Cardiac septum (tissue), 1 donor: ENCODE results near the gene SOX8. TPM values are rescaled to one million over a fixed set of nuclear protein-coding genes. Genes with fewer than 3 reads are reported as not detected.

Experiments
- DNase-seq: peaks from one replicate; pipeline ENCODE4 v3.0.0-alpha.2; 2020; ENCODE audit warnings: low spot score
- intact Hi-C: fragments of 100-400 bp; cut with DNase I; formaldehyde crosslinking; loops from one replicate; pipeline ENCODE4 v1.14.0; 2022
- total RNA-seq: library from RNA; stranded (reverse); fragmentation: NEBNext Ultra II Directional; extraction: Animal tissue kit (Norgen Biotek cat#: 25700); gene quantifications from one replicate; pipeline ENCODE4 v1.2.1, GENCODE V29; 2021
- donor health status: DM: no; HTN: no; CAD: no.

The SOX8 gene
- total RNA-seq, 1 donor from 2014 or later, result 1.8 TPM

GRCh38 chr16:970766-971581 lies 10.6 kb upstream of the SOX8 start, which contains the start of gene LMF1:
Gene LMF1, minus strand, starts transcription at chr16:970984. Its CDS starts 4 bp downstream, at chr16:970980.
- peak; percentile 99 for DNase-seq
- intact Hi-C loops, result no loop called here

GRCh38 chr16:971582-971905 lies 10.0 kb upstream of the SOX8 start:
- intact Hi-C loops, result no loop called here

DNA sequence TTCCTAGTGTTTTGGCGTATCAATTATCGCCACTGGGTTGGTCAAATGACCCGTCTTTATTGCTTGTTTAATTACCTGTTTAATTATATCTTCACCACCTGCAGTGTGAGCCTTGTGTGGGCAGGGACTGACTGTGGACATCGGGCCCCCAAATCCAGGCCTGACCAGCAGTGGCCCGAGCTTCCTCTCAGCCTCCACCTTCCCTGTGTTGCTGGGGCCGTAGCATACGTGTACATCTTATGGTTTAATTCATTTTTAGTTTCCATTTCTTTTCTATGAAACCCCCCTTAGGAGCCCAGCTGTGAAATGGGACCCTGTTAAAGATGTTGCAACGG lies 9.6 kb upstream of the SOX8 start:
- intact Hi-C loops, result no loop called here
- DNase-seq, result no peak

More at GRCh38 chr16:971582-971905, 10.0 kb upstream of the SOX8 start:
- DNase-seq, result no peak

DNA sequence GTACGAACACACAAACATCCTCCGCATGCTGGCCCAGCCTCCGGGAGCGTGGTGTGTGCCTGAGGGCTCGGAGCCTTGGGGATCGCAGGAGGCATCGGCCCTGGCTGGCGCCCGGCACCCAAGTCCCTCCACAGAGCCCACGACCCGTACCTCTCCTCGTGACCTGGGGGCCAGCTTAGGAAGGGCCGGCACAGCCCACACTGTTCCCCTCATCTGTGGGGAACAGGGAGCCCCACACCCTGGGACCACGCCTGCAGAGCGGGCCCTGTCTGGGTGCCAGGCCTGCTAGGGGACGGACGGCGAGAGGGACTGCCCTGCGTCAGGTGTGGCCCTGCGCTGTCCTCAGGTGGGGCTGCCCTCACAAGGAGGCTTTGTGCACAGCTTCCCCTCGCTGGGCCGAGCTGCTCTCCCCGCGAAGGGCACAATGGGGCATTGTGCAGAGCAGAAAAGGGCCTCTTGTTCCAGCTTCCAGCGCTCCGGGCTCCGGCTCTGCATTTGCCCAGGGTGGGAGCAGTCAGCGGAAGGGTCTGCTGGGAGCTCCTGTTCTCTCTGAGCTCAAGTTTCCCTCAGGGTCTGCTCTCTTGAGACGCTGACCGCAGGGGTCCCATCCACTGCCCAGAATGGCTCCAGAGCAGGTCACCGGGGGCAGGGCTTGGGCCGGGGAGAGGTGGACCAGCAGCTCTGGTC lies 9.1 kb upstream of the SOX8 start:
- no peak for DNase-seq
- intact Hi-C loops, result no loop called here

GRCh38 chr16:973366-973765 lies 8.2 kb upstream of the SOX8 start:
- no peak for DNase-seq
- intact Hi-C loops, result no loop called here

DNA sequence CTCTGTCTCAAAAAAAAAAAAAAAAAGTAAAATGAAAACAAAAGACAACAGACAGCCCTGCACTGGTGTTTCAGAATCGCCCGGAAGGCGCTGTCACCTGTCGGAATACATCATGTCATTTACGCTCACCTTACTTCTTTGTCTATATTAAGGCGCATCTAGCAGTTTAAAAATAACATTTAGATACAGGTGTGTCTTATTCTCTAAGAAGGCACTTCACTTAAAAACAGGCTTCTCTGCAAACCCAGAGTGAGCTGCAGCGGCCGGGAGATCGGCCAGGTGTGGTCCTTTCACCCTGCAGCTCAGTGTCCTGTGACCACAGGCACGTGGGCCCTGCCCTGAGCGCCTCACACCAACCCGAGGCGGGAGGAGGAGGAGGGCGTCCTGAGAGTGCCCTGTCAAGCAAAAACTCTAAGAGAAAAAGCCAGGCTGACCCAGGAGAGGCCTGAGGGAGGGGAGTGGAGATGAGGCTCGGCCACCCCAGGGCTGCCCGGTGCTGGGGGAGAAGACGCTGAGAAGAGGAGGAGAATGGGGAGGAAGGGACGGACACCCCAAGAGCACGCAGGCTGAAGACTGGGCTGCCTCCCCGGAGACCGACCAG lies 7.5 kb upstream of the SOX8 start:
- DNase-seq, result no peak
- intact Hi-C loops, result no loop called here

DNA sequence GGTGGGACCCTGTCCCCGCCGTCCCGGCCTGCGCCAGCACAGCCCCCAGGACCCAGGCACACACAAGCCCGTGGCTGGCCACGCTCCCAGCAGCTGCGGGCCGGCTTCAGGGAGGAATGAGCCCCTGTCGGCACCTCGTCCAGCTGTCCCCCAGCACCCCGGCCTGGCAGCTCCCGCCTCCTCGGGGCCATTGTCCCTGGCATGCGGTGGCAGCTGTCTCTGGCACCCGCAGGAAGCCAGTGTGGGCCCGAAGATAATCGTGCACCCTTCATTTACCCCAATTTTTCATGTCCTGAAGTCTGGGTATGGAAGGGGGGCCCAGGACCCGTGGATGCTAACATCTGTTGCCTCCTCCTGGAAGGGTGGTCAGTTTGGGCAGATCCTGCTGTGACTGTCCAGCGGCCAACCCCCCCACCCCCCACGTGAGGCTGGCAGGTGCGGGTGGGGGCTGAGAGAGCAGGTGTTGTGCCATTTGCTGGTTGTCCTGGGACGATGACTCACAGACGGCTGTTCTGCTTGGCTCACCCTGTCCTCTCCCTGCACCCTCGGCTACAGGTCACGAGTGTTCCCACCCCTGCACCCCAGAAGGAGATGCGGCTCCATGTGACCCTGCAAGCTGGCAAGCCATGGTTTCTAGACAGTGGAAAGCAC lies 6.8 kb upstream of the SOX8 start:
- intact Hi-C loops, result no loop called here
- no peak for DNase-seq

DNA sequence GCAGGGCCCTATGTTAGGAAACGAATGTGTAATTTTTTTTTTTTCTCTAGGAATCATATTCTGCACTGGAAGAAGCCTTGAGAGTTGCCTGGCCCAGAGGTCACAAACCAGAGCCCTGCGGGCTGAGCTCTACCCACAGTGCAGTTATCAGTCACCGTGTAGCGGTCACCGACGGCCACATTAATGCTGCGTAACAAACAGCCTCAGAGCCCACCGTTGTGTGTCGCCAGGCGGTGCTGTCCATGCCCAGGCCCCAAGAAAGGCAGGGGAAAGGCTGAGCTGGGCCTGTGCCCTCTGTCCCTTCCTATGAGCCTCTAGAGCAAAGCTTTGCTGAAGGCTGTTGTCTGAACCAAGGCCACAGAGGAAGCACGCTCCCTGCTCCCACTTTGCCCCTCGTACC lies 6.3 kb upstream of the SOX8 start:
- intact Hi-C loops, result no loop called here
- no peak for DNase-seq

- no peak for DNase-seq
- intact Hi-C loops, result no loop called here
Measured at GRCh38 chr16:976389-976931, 5.1 kb upstream of the SOX8 start.

- intact Hi-C loops, result no loop called here
- no peak for DNase-seq
Measured at GRCh38 chr16:977081-977701, 4.4 kb upstream of the SOX8 start.

DNA sequence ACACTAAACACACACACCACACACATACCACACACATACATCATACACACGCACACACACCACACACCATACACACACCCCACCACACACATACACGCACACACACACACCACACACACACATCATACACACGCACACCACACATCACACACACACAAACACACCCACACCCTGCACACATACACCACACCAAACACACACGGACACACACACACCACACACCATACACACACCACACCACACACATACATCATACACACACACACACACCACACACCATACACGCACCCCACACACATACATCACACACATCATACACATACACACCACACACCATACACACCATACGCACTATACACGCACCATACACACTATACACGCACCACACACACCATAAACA lies 3.7 kb upstream of the SOX8 start:
- no peak for DNase-seq
- intact Hi-C loops, result no loop called here

DNA sequence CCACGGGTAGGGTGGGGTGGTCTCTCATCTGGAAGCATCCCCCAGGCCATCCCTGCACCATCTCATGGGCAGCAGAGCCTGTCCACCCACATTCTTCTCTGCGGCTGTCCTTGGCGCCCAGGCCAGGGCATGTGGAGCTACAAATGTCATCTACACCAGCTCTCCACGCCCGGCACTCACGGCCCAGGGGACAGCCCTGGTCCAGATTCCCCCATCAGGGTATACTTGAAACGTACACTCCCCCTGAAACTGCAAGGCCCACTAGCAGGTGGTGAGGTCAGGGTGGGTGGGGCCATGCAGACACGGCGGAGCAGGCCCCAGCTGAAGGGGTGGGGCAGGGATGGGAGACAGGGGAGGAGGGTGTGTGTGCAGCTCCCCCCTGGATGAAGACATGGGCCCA lies 3.2 kb upstream of the SOX8 start:
- intact Hi-C loops, result no loop called here
- no peak for DNase-seq

GRCh38 chr16:979147-979546 lies 2.4 kb upstream of the SOX8 start:
- DNase-seq, result no peak
- intact Hi-C loops, result no loop called here

DNA sequence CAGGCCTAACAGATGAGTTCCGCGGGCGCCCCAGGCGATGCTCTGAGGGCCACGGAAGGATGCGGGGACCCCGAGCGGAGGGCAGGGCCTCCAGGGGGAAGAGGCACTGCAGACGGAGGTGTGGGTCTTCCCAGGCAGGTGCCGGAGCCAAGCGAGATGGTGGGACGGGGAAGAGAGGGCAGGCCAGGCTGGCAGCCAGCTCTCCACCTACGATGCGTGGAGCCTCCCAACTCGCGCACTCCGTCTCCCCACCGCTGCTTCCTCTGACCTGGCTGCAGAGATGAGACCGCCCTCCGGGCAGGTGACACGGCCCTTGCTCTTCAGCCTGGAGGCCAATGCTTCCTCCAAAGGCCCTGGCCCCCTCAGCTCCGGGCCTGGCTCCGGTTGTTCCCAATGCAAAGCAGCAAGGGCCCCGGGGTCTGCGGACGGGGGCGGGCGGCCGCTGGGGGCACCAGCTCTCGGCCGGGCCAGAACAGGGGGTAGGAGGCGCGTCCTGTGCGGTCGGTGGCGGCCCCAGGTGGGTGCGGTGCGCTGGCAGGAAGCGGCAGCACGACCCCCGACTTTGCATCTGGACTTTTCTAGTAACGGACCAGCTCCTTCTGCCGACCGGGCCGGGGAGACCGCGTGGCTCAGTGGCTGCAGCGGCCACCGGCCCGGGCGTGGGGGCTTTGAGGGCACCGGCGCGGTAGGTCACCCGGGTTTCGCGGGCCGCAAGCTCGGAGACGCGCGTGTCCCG lies 1.5 kb upstream of the SOX8 start:
- intact Hi-C loops, result no loop called here
- no peak for DNase-seq

- DNase-seq, result no peak
- intact Hi-C loops, result no loop called here
Measured at GRCh38 chr16:980595-980854, 1.0 kb upstream of the SOX8 start.

- intact Hi-C loops, result no loop called here
- DNase-seq, result no peak
Measured at GRCh38 chr16:982145-983043, 824 bp downstream of the SOX8 start.

GRCh38 chr16:983044-984030 lies 1.8 kb downstream of the SOX8 start:
- no peak for DNase-seq
- intact Hi-C loops, result no loop called here
